Activated T-cell treated with anti-CD3 and anti-CD28 coated beads, Interleukin-2, amount 50 U/mL, for 24 hours (primary cell): ENCODE data around the gene HOGA1.

Experiments
- DNase-seq: peaks from one replicate; pipeline ENCODE4 v3.0.0-alpha.2; 2020
- H3K27ac Mint-ChIP-seq: 2 replicates; pipeline ENCODE4 v1.8.0; 2020; ENCODE audit warnings: mild to moderate bottlenecking, mixed read lengths
- H3K27me3 Mint-ChIP-seq: 2 replicates; pipeline ENCODE4 v1.8.0; 2020; ENCODE audit warnings: mixed read lengths
- H3K36me3 Mint-ChIP-seq: 2 replicates; pipeline ENCODE4 v1.8.0; 2020; ENCODE audit warnings: low read depth, mixed read lengths
- H3K4me1 Mint-ChIP-seq: 2 replicates; pipeline ENCODE4 v1.8.0; 2020; ENCODE audit warnings: low read depth, mixed read lengths
- H3K4me3 Mint-ChIP-seq: 2 replicates; pipeline ENCODE4 v1.8.0; 2020; ENCODE audit warnings: mild to moderate bottlenecking, moderate library complexity, mixed read lengths
- H3K9me3 Mint-ChIP-seq: 2 replicates; pipeline ENCODE4 v1.8.0; 2020; ENCODE audit warnings: mixed read lengths

HOGA1 gene

GRCh38 chr10:97584060-97584797, at the start of gene HOGA1:
TSS of gene HOGA1 (plus strand) at chr10:97584389. CDS start at chr10:97584704, 315 bp downstream.
- H3K9me3 Mint-ChIP-seq: no peaks in the 10 kb centered on the region
- H3K27ac Mint-ChIP-seq: no peak within 1 kb of the TSS
- no peaks in the 10 kb centered on the region for H3K27me3 Mint-ChIP-seq
- no peaks in the 10 kb centered on the region for H3K4me1 Mint-ChIP-seq
- DNase-seq: no peak
- no peaks in the 10 kb centered on the region for H3K36me3 Mint-ChIP-seq
- no peak within 1 kb of the TSS for H3K4me3 Mint-ChIP-seq

GRCh38 chr10:97534746-97535367, 49.3 kb upstream of the HOGA1 start:
- Mint-ChIP-seq H3K36me3 (no peaks in the 10 kb centered on the region), H3K4me1 (no peaks in the 10 kb centered on the region), H3K4me3 (no peak overlapping the region), H3K27ac (no peak overlapping the region), H3K27me3 (no peaks in the 10 kb centered on the region), H3K9me3 (no peaks in the 10 kb centered on the region)
- DNase-seq: peak; percentile 50

- Mint-ChIP-seq H3K4me1 (peaks cover 10% of the 10 kb centered on the region), H3K27ac (no peak overlapping the region), H3K4me3 (no peak overlapping the region), H3K27me3 (no peaks in the 10 kb centered on the region), H3K9me3 (no peaks in the 10 kb centered on the region), H3K36me3 (no peaks in the 10 kb centered on the region)
- no peak for DNase-seq
These were observed 46.9 kb upstream of the HOGA1 start for GRCh38 chr10:97537186-97537869.

- H3K27me3 Mint-ChIP-seq: no peaks in the 10 kb centered on the region
- H3K27ac Mint-ChIP-seq: no peak overlapping the region
- no peaks in the 10 kb centered on the region for H3K36me3 Mint-ChIP-seq
- H3K4me1 Mint-ChIP-seq: peaks cover 20% of the 10 kb centered on the region
- H3K9me3 Mint-ChIP-seq: no peaks in the 10 kb centered on the region
- no peak overlapping the region for H3K4me3 Mint-ChIP-seq
- no peak for DNase-seq
These were observed 45.8 kb upstream of the HOGA1 start for GRCh38 chr10:97538411-97538810.

GRCh38 chr10:97538839-97539238, 45.4 kb upstream of the HOGA1 start:
- Mint-ChIP-seq H3K27ac (no peak overlapping the region), H3K4me1 (peaks cover 25% of the 10 kb centered on the region), H3K4me3 (no peak overlapping the region), H3K36me3 (no peaks in the 10 kb centered on the region), H3K27me3 (no peaks in the 10 kb centered on the region), H3K9me3 (no peaks in the 10 kb centered on the region)
- DNase-seq: no peak

- Mint-ChIP-seq H3K4me1 (peaks cover 25% of the 10 kb centered on the region), H3K9me3 (no peaks in the 10 kb centered on the region), H3K4me3 (no peak overlapping the region), H3K27me3 (no peaks in the 10 kb centered on the region), H3K27ac (no peak overlapping the region), H3K36me3 (no peaks in the 10 kb centered on the region)
- DNase-seq: no peak
These were observed 44.5 kb upstream of the HOGA1 start for GRCh38 chr10:97539523-97540200.

GRCh38 chr10:97540669-97541500, 43.3 kb upstream of the HOGA1 start:
- H3K4me3 Mint-ChIP-seq: no peak overlapping the region
- no peak for DNase-seq
- no peak overlapping the region for H3K27ac Mint-ChIP-seq
- H3K9me3 Mint-ChIP-seq: no peaks in the 10 kb centered on the region
- peaks cover 26% of the 10 kb centered on the region for H3K4me1 Mint-ChIP-seq
- H3K27me3 Mint-ChIP-seq: no peaks in the 10 kb centered on the region
- no peaks in the 10 kb centered on the region for H3K36me3 Mint-ChIP-seq

GRCh38 chr10:97542169-97543024, 41.8 kb upstream of the HOGA1 start:
- DNase-seq: peak; percentile 65
- peak overlapping the region; percentile 75 for H3K27ac Mint-ChIP-seq

GRCh38 chr10:97543025-97543546, 41.1 kb upstream of the HOGA1 start:
- peak; percentile 73 for DNase-seq
- peak overlapping the region; percentile 75 for H3K27ac Mint-ChIP-seq
- peaks cover 26% of the 10 kb centered on the region for H3K4me1 Mint-ChIP-seq
- no peaks in the 10 kb centered on the region for H3K36me3 Mint-ChIP-seq
- no peaks in the 10 kb centered on the region for H3K27me3 Mint-ChIP-seq
- H3K9me3 Mint-ChIP-seq: no peaks in the 10 kb centered on the region
- no peak overlapping the region for H3K4me3 Mint-ChIP-seq

More at GRCh38 chr10:97542169-97543024, 41.8 kb upstream of the HOGA1 start:
- Mint-ChIP-seq H3K4me1 (peaks cover 26% of the 10 kb centered on the region), H3K36me3 (no peaks in the 10 kb centered on the region), H3K27me3 (no peaks in the 10 kb centered on the region), H3K4me3 (no peak overlapping the region), H3K9me3 (no peaks in the 10 kb centered on the region)

GRCh38 chr10:97546456-97547270, 37.5 kb upstream of the HOGA1 start:
- Mint-ChIP-seq H3K4me1 (peaks cover 23% of the 10 kb centered on the region), H3K36me3 (no peaks in the 10 kb centered on the region), H3K9me3 (no peaks in the 10 kb centered on the region), H3K27ac (no peak overlapping the region), H3K4me3 (no peak overlapping the region), H3K27me3 (no peaks in the 10 kb centered on the region)
- DNase-seq: no peak

- H3K27me3 Mint-ChIP-seq: no peaks in the 10 kb centered on the region
- no peaks in the 10 kb centered on the region for H3K9me3 Mint-ChIP-seq
- no peak overlapping the region for H3K27ac Mint-ChIP-seq
- no peak overlapping the region for H3K4me3 Mint-ChIP-seq
- peaks cover 18% of the 10 kb centered on the region for H3K4me1 Mint-ChIP-seq
- no peaks in the 10 kb centered on the region for H3K36me3 Mint-ChIP-seq
- no peak for DNase-seq
These were observed 37.0 kb upstream of the HOGA1 start for GRCh38 chr10:97547271-97547600.

GRCh38 chr10:97547962-97548361, 36.2 kb upstream of the HOGA1 start:
- Mint-ChIP-seq H3K27me3 (no peaks in the 10 kb centered on the region), H3K9me3 (no peaks in the 10 kb centered on the region), H3K36me3 (no peaks in the 10 kb centered on the region), H3K4me1 (peaks cover 10% of the 10 kb centered on the region), H3K4me3 (no peak overlapping the region), H3K27ac (no peak overlapping the region)
- no peak for DNase-seq
